ENCODE measurements around the gene MAPK7.

The MAPK7 gene

DNA sequence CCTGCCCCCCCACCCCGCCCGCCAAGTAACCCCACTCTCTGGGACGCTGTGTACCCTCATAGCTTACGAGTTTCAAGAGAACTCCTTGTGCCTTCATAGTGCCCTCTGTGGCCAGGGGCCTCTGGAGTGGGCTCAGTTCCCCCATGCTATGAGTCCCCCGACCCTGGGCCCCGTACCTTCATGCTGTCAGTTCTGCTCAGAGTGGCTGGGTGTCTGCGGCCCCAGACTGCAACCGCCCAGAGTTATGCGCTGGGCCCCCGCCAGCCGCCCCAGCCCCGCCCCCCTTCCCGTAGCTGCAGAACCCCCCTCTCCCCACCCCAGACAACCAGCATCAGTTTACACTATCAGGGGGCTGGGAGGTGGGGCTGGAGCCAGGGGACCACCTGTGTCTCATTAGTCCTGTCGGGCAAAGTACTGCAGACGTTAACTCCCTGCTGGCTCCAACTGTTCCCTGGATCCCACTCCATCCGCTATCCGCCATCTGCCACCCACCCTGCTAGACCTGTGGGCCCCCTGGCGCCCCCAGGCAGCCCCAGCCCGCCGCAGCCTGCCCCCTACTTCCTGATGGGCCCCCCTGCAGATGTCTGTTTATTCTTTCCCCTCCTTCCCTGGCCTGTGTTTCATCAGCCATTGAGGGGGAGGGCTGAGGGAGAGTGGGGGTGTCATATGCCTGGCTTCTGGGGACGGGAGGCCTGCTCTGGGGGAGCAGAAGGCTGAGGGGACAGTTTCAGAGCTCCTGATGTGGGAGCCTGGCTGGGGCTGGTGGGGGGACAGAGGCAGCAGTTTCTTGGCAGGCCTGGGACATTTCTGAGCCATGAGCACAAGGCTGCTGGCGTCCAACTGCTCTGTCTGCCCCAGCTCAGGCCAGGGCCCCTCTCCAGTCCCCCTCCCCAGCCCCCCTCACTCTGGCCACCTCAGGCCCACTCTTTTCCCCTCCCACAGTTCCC, 8.9 kb downstream of the MAPK7 start, which contains the start of gene MFAP4:
MFAP4 (minus strand) TSS at position 217 of the 947 bp plus-strand sequence; CDS start at position 182, 35 bp downstream.
- ChIA-PET POLR2A (interaction anchor here (0.6 to 4.1 kb wide), 5 partner anchors 9 to 25 kb away, joined by 3 to 39 read pairs (median 3); partner anchors contain the start of genes B9D1 and MAPK7), CTCF (interaction anchor here (1.3 to 4.2 kb wide), 3 partner anchors 9 to 61 kb away, joined by 4 to 28 read pairs (median 16); partner anchors contain the start of genes B9D1 and MAPK7)
- peak; percentile 65 for DNase-seq (ENCODE audit: low read depth, low spot score)
- TF ChIP-seq, protein P1, sequence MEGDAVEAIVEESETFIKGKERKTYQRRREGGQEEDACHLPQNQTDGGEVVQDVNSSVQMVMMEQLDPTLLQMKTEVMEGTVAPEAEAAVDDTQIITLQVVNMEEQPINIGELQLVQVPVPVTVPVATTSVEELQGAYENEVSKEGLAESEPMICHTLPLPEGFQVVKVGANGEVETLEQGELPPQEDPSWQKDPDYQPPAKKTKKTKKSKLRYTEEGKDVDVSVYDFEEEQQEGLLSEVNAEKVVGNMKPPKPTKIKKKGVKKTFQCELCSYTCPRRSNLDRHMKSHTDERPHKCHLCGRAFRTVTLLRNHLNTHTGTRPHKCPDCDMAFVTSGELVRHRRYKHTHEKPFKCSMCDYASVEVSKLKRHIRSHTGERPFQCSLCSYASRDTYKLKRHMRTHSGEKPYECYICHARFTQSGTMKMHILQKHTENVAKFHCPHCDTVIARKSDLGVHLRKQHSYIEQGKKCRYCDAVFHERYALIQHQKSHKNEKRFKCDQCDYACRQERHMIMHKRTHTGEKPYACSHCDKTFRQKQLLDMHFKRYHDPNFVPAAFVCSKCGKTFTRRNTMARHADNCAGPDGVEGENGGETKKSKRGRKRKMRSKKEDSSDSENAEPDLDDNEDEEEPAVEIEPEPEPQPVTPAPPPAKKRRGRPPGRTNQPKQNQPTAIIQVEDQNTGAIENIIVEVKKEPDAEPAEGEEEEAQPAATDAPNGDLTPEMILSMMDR (IDR thresholded peaks at IDR 0.05; ENCODE audit: insufficient read depth, low read length, missing control alignments), result no peak
- peak within 1 kb of the TSS; percentile 68 for H3K4me3 ChIP-seq (ENCODE audit: low read depth, low read length)

DNA sequence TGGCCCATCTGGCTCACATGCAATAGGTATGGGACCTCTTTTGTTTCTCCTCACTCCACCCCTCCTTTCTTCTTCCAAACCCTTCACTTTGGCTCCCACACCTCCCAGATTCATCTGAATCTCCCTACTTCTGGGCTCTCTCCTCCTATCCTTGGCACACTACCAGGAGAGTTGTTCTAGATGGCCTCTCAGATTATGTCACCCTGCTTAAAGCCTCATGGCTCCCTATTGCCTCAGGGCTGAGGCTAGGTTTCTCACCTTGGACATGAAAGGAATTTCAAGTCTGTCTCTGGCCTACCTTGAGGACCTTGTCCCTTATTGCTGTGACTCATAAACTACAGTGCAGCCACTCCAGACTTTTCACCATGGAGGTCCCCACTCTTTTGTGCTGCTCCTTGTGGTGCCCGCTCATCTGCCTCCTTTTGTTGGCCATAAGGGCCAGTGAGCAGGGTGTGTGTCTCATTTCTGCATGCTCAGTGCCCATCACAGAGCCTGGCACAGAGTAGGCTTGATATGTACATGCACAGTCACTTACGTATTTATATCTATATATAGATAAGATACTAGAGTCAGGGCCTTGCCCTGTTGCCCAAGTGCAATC, 9.7 kb downstream of the MAPK7 start:
- CTCF ChIA-PET, result interaction anchor here (1.5 to 4.2 kb wide), 5 partner anchors 12 to 125 kb away, joined by 3 to 28 read pairs (median 8); partner anchors contain the start of gene B9D1
- POLR2A ChIA-PET, result interaction anchor here (0.8 to 4.1 kb wide), 3 partner anchors 10 to 67 kb away, joined by 3 to 39 read pairs (median 8); partner anchors contain the start of gene MAPK7
- TF ChIP-seq, protein P1 (IDR thresholded peaks at IDR 0.05; ENCODE audit: insufficient read depth, low read length, missing control alignments), result no peak
- no peak overlapping the region for H3K4me3 ChIP-seq (ENCODE audit: low read depth, low read length)
- no peak for DNase-seq (ENCODE audit: low read depth, low spot score)

DNA sequence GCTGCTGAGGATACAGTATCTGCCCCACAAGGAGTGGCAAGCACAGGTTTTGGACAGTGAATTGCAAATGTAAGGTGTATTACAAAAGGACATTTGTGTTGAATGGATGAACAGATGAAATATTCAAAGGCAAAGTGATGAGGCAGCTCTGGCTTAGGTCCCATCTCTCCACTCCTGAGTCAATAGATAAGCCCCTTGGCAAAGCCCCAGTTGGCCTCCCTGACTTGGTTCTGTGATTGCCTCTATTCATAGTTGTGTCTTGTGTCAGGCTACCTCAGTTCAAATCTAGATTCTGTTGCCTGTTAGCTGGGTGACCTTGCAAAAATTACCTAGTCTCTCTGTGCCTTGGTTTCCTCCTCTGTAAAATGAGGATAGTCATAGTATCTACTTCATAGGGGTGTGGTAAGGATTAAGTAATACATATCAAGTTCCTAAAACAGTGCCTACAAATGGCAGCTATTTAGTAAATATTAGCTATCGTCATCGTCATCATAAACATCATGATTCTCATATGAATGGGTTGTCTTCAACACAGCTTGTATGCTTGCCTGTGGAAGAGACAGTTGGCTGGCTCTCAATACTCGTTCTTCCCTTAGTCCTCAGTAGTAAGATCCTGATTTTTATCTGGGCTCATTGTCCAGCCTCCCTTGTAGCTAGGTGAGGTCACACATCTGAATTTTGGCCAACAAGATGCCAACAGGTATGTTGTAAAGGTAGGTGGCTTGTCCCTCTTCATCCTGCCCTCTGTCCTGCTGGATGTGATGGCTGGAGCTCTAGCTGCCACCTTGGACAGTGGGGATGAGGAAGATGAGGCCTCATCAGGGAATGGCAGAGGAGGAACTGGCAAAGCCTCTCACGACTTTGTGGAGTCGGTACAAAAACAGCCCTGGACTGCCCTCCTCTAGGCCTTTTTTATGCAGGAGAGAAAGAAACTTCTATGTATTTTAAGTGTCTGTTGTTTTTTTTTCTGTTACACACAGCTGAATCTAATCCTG, 10.8 kb downstream of the MAPK7 start:
- ChIA-PET CTCF (interaction anchor here (0.9 to 2.2 kb wide), 6 partner anchors 11 to 377 kb away, joined by 3 to 14 read pairs (median 4); partner anchors contain the start of gene B9D1), POLR2A (interaction anchor here (0.8 to 4.1 kb wide), 2 partner anchors 11 to 66 kb away, joined by 3 to 39 read pairs; partner anchors contain the start of gene MAPK7)
- TF ChIP-seq, protein P1 (IDR thresholded peaks at IDR 0.05; ENCODE audit: insufficient read depth, low read length, missing control alignments), result no peak
- no peak for DNase-seq (ENCODE audit: low read depth, low spot score)
- H3K4me3 ChIP-seq (ENCODE audit: low read depth, low read length), result no peak overlapping the region

DNA sequence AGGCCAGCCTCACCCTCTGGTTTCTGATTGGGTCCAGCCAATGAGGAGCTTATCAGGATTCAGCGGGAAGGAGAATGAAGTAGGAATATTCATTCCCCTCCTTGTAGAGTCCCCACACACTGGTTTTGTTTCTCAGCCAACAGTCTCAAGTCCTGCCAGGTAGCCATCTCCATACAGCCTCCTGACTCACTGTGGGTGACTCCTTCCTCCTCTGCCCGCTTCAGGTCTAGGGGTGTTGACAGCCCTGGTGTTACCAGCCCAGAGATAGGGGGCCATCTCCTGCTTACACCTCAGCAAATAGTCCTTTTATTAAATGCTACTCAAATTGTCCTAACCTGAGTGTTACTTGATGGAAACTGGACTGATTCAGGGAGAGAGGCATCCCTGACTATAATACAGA, 12.7 kb downstream of the MAPK7 start:
- TF ChIP-seq, protein P1 (IDR thresholded peaks at IDR 0.05; ENCODE audit: insufficient read depth, low read length, missing control alignments), result no peak
- H3K4me3 ChIP-seq (ENCODE audit: low read depth, low read length), result no peak overlapping the region
- POLR2A ChIA-PET, result no interaction called here
- CTCF ChIA-PET, result interaction anchor here (2.1 kb wide), 1 partner anchor 28 kb away, joined by 8 read pairs; the partner anchor contains the start of gene B9D1
- no peak for DNase-seq (ENCODE audit: low read depth, low spot score)

DNA sequence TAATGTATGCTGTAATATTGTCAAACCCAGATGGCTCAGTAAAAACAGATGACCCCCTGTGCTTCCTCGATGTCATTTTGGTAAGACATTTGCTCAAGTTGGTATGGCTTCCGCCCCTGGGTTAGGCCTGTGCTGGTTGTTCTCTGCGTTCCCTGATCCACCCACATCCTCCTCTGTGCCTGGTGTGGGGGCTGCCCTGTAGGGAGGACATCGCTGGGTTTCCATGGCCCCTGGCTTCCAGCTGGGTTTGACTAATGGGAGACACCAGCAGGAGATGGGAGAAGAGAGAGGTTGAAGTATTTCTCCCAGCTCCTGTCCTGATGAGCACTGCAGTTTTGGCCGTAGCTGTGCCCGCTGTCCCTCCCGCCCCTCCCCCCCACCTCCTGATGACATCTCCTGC, 13.1 kb downstream of the MAPK7 start:
- no peak overlapping the region for H3K4me3 ChIP-seq (ENCODE audit: low read depth, low read length)
- CTCF ChIA-PET, result interaction anchor here (2.1 kb wide), 1 partner anchor 28 kb away, joined by 8 read pairs; the partner anchor contains the start of gene B9D1
- TF ChIP-seq, protein P1 (IDR thresholded peaks at IDR 0.05; ENCODE audit: insufficient read depth, low read length, missing control alignments), result no peak
- POLR2A ChIA-PET, result no interaction called here
- no peak for DNase-seq (ENCODE audit: low read depth, low spot score)
